HG03571 (cell line): ENCODE data around the gene ANKFY1.
"Not testable (repeated sequence)": the region's sequence is repeated elsewhere in the genome, so short reads cannot be mapped to it uniquely, and the experiment has no call there.

Source experiments
- ATAC-seq: cut with Tn5 transposase; IDR thresholded peaks from one replicate; pipeline ENCODE4 v1.9.1; 2021; ENCODE audit not compliant: unreplicated experiment

The ANKFY1 gene

GRCh38 chr17:4157618-4158333, 106.0 kb downstream of the ANKFY1 start:
- no peak for ATAC-seq

GRCh38 chr17:4156750-4157381, 106.9 kb downstream of the ANKFY1 start:
- ATAC-seq: no peak

GRCh38 chr17:4155980-4156620, 107.7 kb downstream of the ANKFY1 start:
- ATAC-seq: no peak

GRCh38 chr17:4154201-4154600, 109.6 kb downstream of the ANKFY1 start:
- no peak for ATAC-seq

GRCh38 chr17:4152471-4152870, 111.3 kb downstream of the ANKFY1 start:
- no peak for ATAC-seq

GRCh38 chr17:4150096-4150495, 113.7 kb downstream of the ANKFY1 start:
- no peak for ATAC-seq

- no peak for ATAC-seq
These were observed 115.0 kb downstream of the ANKFY1 start for GRCh38 chr17:4148611-4149308.

GRCh38 chr17:4147751-4148310, 115.9 kb downstream of the ANKFY1 start:
- ATAC-seq: no peak

- no peak for ATAC-seq
These were observed 117.1 kb downstream of the ANKFY1 start for GRCh38 chr17:4146641-4147040.

GRCh38 chr17:4144422-4144747, 119.4 kb downstream of the ANKFY1 start:
- ATAC-seq: no peak

GRCh38 chr17:4143563-4144421, 120.0 kb downstream of the ANKFY1 start:
- ATAC-seq: peak; percentile 49

- ATAC-seq: peak; percentile 14
These were observed 121.5 kb downstream of the ANKFY1 start for GRCh38 chr17:4142107-4142900.

GRCh38 chr17:4140125-4140524, 123.7 kb downstream of the ANKFY1 start:
- no peak for ATAC-seq

- not testable (repeated sequence) for ATAC-seq
These were observed 124.8 kb downstream of the ANKFY1 start for GRCh38 chr17:4138906-4139526.

- ATAC-seq: no peak
These were observed 127.4 kb downstream of the ANKFY1 start for GRCh38 chr17:4136373-4136772.

GRCh38 chr17:4135489-4135888, 128.3 kb downstream of the ANKFY1 start:
- no peak for ATAC-seq

- ATAC-seq: no peak
These were observed 129.1 kb downstream of the ANKFY1 start for GRCh38 chr17:4134721-4135120.

GRCh38 chr17:4130715-4131114, 133.1 kb downstream of the ANKFY1 start:
- ATAC-seq: no peak

- no peak for ATAC-seq
These were observed 136.2 kb downstream of the ANKFY1 start for GRCh38 chr17:4127555-4127954.
